ENCODE data around the gene CAPZA2.
"Not testable (repeated sequence)": the region's sequence is repeated elsewhere in the genome, so short reads cannot be mapped to it uniquely, and the experiment has no call there.

Gene CAPZA2

DNA sequence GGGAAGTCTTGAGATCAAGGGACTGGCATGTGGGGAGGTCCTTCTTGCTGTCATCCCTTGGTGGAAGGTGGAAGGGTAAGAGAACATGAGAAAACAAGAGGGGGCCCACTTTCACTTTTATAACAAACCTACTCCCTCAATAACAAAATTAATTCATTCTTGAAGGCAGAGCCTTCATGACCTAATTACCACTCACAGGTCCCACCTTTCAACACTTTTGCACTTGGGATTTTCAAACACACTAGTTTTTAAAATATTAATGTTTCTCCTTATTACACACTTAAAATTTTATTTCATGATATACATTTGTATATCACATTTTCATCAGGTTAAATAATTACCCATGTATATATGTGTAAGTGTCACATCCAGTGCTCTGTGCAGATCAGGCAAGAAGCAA lies 93.0 kb downstream of the CAPZA2 start:
- no peak for DNase-seq (ENCODE audit: low read depth)

DNA sequence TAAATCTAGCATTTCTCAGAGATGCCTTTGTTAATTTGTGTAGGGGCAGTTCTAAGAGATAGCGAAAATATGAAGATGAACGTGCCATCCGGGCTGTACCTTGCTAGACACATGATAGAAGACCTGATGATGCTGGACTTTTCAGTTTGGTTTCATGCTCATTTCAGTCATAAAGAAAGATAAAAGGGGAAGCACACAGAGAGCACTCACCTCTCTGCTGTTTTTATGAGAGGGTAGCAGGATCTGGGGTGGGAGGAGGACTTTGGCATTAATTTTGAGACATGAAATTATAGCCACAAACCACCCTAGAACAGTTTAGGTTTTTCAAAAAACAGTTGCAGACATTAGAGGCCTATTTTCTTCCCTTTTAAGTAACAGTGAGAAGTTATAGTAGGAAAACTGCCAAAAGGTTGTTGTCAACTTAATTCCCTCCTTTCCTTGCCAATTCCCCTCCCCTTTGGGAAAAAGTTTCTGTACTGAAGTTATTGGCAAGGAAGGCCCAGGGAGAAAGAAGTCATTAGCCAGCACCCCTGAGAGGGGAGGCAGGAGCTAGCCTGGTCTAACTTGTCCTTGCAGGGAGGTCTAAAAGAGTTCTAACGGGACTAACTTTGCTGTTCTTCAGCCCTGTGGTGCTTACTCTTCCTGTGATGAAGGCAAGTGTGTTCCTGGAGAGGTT lies 93.6 kb downstream of the CAPZA2 start:
- no peak for DNase-seq (ENCODE audit: low read depth)

- no peak for DNase-seq (ENCODE audit: low read depth)
Observed at GRCh38 chr7:116956477-116956804, 94.1 kb downstream of the CAPZA2 start.

GRCh38 chr7:116957874-116958273 lies 95.5 kb downstream of the CAPZA2 start:
- DNase-seq (ENCODE audit: low read depth): no peak

DNA sequence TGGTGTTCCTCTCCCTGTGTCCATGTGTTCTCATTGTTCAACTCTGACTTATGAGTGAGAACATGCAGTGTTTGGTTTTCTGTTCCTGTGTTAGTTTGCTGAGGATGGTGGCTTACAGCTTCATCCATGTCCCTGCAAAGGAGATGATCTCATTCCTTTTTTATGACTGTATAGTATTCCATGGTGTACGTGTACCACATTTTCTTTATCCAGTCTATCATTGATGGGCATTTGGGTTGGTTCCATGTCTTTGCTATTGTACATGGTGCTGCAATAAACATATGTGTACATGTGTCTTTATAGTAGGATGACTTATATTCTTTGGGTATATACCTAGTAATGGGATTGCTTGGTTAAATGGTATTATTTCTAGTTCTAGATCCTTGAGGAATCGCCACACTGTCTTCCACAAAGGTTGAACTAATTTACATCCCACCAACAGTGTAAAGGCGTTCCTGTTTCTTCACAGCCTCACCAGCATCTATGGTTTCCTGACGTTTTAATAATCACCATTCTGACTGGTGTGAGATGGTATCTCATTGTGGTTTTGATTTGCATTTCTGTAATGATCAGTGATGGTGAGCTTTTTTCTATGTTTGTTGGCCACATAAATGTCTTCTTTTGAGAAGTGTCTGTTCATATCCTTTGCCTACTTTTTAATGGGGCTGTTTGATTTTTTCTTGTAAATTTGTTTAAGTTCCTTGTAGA lies 99.7 kb downstream of the CAPZA2 start:
- not testable (repeated sequence) for DNase-seq (ENCODE audit: low read depth)

- no peak for DNase-seq (ENCODE audit: low read depth)
Observed at GRCh38 chr7:116963234-116963633, 100.8 kb downstream of the CAPZA2 start.

- DNase-seq (ENCODE audit: low read depth): no peak
Observed at GRCh38 chr7:116966601-116967000, 104.2 kb downstream of the CAPZA2 start.

DNA sequence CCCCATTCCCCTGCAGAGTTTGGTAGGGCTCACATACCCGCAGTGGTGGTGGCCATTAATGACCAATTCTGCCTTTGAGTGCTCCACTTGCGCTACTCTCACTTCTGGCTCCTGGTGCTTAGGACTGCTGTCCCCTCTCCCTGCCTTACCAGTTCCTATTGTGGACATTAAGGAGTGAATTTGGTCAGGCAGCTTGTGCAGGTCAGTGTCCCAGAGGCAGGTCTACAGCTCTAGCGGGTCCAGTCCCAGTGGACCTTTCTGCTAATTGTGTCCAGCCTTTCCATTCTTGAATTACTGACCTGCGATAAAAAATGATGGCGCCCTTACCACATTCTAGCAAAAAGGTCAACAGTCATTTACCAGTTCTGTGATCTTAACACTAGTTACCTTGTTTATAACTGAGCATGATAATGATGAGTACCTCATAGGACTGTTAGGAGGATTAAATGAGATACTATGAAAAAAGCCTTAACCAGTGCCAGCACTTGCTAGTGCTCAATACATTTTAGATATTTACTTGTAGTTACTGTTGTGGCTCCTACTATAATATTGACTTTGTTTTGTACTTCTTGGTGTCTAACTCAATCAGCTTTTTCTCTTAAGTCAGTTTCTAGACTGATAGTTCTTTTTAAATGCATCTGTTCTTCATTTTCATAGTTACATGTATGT lies 105.0 kb downstream of the CAPZA2 start:
- no peak for DNase-seq (ENCODE audit: low read depth)

GRCh38 chr7:116967983-116968382 lies 105.6 kb downstream of the CAPZA2 start:
- DNase-seq (ENCODE audit: low read depth): no peak

- DNase-seq (ENCODE audit: low read depth): no peak
Observed at GRCh38 chr7:116968631-116969030, 106.2 kb downstream of the CAPZA2 start.

DNA sequence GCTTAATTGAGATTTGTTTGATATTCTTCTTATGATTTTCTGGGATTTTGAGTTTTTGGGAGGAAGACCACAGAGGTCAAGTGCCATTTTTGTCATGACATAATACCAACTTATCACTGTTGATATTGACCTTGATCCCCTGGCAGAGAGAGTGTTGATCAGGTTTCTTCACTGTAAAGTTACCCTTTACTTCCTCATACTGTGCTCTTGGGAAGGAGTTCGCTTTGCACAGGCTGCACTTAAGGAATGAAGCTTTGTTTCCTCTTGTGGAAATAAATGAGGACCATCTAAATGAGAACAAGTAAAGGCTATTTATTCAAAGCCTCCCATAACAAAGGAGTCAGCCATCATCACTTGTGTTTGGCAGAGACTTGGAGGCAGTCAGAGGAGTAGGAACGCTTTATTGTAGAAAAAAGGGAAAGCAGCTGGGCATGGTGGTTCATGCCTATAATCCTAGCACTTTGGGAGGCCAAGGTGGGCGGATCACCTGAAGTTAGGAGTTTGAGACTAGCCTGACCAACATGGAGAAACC lies 107.0 kb downstream of the CAPZA2 start:
- DNase-seq (ENCODE audit: low read depth): no peak

DNA sequence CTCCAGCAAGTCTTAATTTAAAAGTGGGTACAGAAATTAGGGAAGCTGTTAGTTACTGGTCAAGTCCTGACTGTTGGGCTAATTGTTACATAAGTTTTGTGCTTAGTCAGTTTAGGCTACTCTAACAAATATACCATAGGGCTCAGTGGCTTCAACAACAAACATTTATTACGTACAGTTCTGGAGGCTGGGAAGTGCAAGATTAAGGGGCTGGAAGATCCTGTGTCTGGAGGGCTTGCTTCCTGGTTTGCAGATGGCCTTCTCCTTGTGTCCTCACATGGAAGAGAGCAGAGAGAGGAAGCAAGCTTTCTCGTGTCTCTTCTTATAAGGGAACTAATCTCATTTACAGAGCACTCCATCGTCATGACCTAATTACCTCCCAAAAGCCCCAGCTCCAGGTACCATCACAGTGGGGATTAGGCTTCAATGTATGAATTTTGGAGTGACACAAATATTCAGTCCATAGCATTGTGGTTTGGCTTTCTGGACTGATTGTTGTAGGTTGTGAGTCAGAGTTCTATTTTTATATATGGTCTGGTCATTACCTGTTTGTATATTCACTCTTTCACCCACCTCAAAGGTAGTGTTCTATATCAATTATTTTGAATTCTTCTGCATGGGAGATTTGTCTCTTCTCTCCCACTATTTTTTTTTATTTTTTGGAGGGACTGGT lies 108.0 kb downstream of the CAPZA2 start:
- no peak for DNase-seq (ENCODE audit: low read depth)

- DNase-seq (ENCODE audit: low read depth): not testable (repeated sequence)
Observed at GRCh38 chr7:116971153-116971552, 108.8 kb downstream of the CAPZA2 start.
